NCI-H2107 treated with DMSO at 0.1 percent for 48 hours (cell line): ENCODE measurements around the gene SPEM2.
A peak's percentile ranks its signal among the peaks of the same experiment; 100 is the strongest.

Experiments
- DNase-seq: peaks from one replicate; lab custom pipeline; 2025; ENCODE audit not compliant: unreplicated experiment; lab: John Stamatoyannopoulos, UW

The SPEM2 gene

DNA sequence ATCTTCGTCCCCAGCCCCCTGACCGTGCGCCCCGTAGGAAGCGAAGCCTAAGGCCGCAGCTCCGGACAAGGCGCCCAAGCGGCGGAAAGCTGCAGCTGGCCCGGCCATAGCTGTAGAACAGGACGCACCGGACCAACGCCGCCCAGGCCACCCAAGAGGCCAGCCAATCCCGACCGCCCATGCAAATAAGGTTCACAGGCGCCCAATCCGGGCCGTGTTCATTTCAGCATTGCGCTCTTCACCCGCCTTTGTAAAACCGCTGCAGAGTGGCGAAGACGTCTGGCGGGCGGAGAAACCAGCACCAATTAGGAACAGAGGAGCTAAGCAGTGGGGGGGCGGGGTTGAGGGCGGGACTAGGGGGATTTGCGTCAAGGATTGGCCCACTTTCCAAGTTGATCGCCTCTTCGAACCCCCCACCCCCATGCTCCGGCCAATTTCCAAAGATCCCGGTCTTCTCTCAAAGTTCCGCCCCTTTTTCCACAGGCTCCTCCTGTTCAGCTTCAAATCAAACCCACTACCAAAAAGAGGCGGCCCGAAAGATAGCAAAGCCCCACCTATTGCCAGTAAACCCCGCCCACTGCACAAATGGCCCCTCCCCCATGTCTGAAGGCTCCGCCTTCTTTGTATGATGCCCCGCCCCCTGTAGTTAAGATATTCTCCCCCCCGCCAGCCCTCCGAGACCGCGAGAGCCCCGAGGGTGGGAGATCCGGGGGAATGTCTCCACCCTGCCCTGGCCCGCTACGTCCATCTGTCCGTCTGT, 21.3 kb upstream of the SPEM2 start, which contains the start of gene TMEM256:
Gene TMEM256 (minus strand): TSS at position 121 of the 760 bp plus-strand sequence. CDS start 13 bp downstream, at position 108.
- DNase-seq = peak; percentile 85

DNA sequence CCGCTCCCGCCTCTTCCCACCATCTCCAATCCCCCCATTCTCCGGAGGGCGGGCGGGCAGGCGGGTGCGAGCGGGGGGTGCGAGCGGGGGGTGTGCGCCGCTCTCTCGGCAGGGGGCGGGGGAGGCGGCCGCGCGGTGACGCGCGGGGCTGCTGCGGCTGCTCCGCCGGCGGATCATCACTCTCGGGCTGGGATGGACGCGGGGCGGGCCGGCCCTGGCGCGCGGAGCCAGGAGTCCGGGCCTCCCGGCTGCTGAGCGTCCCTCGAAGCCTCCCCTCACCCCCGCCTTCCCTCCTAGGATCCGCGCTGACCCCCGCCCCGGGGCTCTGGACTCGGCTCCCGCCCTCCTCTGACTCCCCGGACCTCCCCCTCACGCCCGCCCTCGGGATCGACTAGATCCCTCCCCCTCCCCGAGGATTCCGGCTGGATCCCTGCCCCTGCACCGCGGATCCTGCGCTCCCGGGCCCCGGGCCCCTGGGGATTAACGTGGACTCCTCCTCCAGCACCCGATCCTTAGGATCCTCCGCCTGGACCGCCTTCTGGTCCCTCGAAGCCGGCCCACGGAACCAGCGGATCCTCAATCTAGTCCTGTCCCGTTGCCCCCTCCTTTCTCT, 20.6 kb upstream of the SPEM2 start:
- no peak for DNase-seq

DNA sequence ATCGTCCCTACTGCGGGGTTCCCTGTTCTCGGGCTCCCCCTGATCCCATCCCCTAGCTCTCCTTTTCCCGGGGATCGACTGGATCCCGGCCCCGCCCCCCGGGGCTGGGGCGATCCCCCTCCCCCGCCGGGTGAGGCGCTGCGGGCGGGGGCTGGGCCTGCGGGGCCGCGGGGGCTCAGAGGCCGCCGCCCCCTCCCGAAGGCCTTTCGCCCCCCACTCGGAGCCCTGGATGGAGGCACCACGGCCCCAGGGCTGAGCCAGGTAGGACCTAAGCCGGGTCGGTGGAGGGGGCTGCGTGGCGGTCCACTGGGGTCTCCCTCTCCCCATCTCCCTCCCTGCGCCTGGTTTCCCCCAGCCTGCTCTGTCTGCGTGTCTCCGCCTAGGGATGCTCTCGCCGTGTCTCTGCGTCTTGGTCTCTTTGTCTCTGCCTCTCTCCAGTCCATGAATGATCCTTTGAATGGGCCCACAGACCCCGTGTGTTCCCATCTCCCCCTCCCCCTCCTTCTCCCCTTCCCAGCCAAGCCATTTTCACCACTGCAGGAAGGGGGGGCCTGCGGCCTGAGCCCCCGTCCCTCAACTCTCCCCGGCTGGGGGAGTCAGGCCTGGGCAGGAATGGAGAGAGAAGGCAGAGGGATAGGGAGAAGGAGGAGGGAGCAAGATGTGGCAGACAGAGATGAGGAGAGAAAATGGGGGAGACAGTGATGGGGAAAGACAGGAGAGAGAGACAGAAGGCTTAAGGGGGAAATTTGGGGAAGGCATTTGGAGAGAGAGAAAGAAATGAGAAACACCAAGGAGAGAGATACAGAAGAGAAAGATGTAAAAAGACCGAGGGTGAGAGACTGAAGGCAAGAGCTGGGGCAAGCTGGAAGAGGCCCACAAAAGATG, 19.8 kb upstream of the SPEM2 start:
- no peak for DNase-seq

DNA sequence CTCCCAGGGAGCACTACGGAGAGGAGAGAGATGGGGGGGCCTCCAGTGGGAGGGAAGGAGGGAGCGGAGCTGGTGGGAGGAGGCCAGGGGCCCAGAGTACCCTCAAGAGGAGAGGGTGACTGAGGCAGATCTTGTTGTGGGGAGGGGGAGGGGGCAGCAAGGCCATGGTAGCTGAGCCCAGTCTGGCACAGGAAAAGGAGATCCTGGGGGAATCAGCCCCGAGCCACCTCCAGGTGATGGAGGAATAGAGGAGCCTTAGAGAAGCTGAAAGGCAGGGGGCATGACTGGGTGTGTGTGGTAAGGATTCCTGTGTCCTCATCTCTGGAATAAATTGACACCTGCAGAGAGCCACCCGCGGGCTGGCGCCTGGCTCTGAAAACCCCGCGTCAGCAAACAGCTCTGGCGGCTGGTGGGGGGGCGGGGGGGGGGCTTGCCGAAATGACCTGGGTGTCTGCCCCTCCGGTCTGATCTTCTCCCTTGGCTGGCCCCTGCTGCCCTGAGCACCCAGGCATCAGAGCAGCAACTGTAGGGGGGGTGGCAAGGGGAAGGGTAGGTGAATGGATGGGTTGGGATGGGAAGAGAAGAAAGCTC, 19.1 kb upstream of the SPEM2 start:
- DNase-seq = no peak

DNA sequence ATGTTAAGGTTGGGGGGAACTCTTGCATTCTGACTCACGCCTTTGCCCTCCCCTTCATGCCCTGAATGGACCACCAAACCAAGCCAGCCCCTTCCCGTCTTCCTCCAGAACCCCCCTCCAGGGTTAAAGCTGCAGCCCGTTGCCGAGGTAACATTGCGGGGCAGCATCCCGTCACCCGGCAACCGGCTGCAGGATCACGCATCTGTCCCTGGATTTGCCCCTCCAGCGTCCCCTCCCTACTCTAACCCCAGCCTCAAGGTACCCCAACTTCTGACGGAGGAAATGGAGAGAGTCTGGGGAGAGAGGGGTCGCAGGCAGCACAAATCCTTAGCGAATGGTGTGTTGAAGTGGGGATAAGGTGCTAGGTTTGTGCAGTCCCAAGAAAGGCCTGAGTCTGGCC, 18.3 kb upstream of the SPEM2 start:
- DNase-seq = no peak

DNA sequence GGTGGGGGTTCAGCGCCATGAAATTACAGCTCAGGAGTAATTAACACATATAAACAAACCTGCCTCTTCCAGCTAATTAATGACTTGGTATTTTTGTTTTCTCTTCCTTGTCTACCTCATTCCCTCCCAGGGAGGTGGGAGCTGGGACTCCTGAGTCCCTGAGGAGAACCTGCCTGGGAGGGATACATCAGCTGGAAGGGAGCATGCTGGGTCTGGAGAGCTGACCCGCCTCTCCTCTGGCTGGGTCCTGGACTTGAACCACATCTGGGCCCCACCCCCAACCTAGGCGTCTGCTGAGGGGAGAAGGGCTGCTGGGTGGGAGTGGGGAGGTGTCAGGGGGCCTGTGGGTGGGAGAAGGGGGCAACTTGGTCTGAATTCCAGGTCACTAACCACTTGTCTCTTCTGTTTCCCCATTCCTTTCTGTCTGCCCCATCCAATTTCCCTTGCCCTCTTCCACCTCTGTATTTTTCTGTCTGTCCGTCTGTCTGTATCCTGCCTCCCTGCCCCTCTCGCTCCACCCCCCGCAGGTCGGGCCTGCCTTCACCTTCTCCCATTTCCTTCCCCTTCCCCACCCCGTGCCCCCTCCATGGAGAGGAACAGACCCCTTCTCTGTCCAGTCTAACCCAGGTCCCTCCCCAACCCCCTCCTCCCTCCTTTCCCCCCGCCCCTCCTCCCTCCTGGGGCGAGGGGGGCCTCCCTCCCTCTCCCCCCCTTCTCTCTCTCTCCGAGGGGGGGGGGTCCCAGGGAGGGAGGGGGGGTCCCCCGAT, 17.7 kb upstream of the SPEM2 start, which contains the start of gene NLGN2:
Gene NLGN2 (plus strand): TSS at position 361 of the 767 bp plus-strand sequence. CDS start 411 bp downstream, outside the sequence.
- DNase-seq = no peak

DNA sequence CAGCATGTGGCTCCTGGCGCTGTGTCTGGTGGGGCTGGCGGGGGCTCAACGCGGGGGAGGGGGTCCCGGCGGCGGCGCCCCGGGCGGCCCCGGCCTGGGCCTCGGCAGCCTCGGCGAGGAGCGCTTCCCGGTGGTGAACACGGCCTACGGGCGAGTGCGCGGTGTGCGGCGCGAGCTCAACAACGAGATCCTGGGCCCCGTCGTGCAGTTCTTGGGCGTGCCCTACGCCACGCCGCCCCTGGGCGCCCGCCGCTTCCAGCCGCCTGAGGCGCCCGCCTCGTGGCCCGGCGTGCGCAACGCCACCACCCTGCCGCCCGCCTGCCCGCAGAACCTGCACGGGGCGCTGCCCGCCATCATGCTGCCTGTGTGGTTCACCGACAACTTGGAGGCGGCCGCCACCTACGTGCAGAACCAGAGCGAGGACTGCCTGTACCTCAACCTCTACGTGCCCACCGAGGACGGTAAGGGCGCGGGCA, 17.1 kb upstream of the SPEM2 start:
- no peak for DNase-seq

DNA sequence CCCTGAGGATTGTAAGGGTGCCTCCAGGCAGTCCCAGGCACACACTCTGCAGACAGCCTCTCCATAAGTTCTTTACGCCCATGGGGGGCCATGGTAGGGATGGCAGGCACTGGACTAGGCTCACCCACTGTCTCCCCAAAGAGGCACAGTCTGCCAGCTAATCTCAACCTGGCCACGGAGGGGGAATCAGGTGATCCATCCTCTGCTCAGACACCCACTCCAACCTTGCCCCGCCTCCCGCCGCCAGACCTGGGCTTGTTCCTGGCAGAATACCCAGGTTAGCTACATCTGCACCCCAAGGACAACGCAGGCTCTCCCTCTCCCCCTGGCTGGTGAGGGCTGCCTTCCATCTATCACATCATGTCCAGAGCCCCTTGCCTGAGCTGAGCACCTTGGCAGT, 16.6 kb upstream of the SPEM2 start:
- no peak for DNase-seq

DNA sequence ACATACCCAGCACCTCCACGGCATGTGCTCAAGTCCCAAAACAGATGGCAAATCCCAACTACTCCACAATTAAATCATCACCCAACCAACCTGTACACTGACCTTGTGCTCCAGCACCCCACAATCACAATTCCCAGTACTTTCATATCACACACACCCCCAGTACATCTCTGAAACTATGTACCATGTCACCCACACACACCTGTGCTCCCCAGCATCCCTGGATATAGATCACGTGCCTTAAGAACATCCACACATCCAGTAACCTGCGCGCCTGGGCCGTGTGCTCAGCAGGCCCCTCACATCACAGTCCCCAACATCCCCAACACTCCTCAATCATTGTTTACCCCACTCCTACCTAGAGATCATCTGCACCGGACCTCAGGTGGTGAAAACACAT, 15.7 kb upstream of the SPEM2 start:
- DNase-seq = no peak

DNA sequence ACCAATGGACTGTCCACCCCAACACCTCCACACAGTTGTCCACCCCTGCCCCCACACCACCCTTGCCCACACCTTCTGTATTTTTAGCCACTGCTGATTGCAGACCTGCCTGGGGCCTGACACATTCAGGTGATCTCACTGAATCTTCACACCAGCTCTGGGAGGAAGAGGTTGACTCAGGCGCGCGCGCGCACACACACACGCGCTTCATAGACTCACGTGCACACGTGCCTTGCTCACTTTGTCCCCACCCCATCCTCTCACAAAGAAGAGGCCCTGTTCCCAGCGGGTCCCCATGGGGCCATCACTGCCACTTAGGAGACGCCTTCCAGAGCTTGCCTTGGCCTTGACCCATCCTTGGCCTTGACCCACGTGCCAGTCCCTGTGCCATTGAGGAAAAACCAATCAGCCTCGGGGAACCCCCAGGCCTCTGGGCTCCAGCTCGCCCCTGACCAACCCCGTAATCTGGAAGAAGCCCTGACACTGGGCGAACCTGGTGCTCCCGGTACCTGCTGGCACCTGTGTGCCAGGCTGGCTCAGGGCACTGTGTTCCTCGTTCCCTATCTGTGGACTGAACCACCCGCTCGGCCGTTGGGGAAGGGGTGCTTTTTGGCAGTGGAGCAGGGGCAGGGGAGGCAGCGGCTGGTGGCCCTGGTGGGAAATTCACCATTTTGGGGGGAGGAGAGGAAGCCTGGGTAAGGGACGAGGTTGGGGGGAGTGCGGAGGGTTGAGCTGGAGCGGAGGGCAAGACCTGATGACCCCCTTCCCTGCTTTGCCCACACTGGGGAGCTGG, 14.6 kb upstream of the SPEM2 start:
- DNase-seq = no peak

DNA sequence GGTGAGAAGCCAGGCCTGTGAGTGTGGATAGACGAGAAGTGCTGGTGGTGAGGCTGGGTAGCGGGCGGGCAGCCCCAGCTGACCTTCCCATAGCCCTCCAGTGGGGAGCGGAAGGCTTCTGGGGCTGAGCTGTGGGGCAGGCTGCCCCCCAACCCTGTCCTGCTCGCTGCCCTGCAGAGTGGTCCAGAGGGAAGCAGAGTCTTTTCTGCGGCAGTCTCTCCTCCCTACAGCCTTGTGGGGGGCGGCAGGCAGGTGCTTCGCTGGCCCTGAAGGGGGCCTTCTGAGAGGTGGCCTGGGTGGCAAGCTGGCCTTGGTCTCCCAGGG, 14.0 kb upstream of the SPEM2 start:
- no peak for DNase-seq

DNA sequence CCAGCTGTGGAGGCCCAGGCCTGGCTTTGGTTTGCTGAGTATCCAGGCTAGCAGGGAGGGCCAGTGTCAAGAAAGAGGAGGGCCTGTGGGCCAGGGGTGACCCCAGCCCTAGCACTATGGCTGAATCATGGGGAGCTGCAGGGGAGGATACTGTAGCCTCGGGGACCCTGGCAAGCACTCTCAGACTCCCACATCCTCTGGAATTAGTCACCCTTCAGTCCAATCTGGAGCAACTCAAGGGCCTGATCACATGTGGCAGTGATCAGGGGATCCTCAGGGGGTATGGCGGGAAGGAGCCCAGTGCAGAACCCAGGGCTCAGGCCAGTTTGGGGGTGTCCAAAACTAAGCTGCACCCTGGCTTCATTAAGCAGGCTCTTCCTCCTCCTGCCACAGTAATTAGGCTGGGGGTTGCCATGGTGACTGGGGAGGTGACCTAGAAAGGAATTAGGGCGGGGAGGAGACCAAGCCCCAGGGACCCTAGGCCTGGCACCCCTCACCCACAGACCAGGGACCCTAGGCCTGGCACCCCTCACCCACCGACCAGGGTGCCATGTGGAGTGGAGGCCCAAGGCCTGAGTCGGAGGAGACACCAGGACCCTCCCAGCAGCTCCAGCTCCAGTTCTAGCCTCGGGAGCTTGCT, 11.9 kb upstream of the SPEM2 start:
- DNase-seq = no peak

DNA sequence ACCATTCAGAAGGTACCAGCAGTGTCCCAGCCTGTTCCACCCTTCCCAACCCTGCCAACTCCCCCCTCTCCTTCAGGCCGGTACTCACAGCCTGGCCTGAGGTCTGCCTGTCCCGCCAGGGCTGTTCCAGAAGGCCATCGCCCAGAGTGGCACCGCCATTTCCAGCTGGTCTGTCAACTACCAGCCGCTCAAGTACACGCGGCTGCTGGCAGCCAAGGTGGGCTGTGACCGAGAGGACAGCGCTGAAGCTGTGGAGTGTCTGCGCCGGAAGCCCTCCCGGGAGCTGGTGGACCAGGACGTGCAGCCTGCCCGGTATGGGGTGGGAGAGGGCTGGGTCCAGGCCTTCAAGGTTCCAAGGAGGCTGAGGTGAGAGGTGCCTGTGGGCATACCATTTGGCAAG, 10.6 kb upstream of the SPEM2 start:
- DNase-seq = no peak

DNA sequence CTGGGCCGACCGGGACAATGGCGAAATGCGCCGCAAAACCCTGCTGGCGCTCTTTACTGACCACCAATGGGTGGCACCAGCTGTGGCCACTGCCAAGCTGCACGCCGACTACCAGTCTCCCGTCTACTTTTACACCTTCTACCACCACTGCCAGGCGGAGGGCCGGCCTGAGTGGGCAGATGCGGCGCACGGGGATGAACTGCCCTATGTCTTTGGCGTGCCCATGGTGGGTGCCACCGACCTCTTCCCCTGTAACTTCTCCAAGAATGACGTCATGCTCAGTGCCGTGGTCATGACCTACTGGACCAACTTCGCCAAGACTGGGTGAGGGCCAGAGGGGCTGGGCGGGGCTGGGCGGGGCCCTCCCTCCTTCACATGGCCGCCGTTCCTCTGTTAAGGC, 9.6 kb upstream of the SPEM2 start:
- DNase-seq = no peak

DNA sequence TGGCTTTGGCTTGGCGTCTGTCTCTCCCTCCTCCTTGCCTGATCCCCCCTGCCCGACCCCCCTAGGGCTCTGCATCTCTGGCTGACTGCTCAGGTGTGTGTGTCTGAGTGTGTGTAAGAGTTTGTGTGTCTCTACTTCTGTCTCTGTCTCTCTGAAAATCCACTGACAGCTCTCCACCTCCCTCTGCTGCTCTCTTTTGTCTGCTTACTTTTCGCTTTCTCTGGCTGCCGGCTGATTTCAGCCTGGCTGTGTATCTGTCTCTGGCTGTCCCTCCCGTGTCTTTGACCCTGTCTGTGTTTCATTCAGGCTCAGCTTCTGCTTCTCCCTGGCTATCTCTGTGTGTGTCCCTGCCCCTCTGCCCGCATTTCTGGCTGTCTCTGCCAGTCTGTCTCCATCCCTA, 9.1 kb upstream of the SPEM2 start:
- DNase-seq = no peak

DNA sequence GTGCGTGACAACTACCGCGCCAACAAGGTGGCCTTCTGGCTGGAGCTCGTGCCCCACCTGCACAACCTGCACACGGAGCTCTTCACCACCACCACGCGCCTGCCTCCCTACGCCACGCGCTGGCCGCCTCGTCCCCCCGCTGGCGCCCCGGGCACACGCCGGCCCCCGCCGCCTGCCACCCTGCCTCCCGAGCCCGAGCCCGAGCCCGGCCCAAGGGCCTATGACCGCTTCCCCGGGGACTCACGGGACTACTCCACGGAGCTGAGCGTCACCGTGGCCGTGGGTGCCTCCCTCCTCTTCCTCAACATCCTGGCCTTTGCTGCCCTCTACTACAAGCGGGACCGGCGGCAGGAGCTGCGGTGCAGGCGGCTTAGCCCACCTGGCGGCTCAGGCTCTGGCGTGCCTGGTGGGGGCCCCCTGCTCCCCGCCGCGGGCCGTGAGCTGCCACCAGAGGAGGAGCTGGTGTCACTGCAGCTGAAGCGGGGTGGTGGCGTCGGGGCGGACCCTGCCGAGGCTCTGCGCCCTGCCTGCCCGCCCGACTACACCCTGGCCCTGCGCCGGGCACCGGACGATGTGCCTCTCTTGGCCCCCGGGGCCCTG, 8.3 kb upstream of the SPEM2 start:
- no peak for DNase-seq

DNA sequence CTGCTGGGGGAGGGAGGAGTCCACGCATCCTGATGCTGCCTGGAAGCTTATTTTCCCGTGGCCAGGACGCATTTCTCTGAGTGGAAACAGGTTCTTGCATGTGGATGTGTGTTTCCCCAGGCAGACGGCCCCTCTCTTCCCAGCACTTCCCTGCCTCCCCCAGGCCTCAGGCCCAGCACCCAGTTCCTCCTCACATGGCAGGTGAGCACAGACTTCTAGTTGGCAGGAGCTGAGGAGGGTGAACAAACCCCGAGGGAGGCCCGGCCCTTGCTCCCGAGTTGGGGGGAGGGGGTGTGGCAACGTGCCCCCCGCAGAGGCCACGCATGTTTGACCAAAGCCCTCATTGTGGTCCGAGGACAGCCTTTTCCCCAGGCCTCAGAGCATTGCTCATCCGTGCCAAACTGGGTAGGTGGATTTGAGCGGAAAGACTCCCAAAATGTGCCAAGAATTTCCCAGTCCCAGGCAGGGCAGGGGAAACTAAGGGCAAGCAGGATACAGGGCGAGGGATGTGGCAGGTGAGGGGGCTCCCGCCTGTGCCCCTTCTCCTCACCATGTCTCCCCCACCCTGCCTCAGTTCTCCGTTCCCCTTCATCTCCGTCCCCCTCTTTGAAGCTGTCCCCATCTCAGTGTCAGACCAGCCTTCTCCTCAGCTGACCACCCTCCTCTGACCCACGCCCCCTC, 6.8 kb upstream of the SPEM2 start:
- no peak for DNase-seq
